AG04450 (cell line): Measurements from ENCODE around the gene HS6ST3. TPM values are rescaled to one million over a fixed set of nuclear protein-coding genes. Genes with fewer than 3 reads are reported as not detected.

Experiments
- CTCF ChIA-PET: fragments of 300-600, 350-600 bp; formaldehyde crosslinking; extraction: SDS; loops from one replicate; lab custom pipeline; 2022; ENCODE audit warnings: antibody characterized with exemption, inconsistent platforms; lab: Charles Lee
- POLR2A ChIA-PET: fragments of 350-600 bp; formaldehyde crosslinking; extraction: SDS; loops from one replicate; lab custom pipeline; 2021; ENCODE audit warnings: antibody characterized with exemption, inconsistent platforms; lab: Yijun Ruan, JAX
- DNase-seq: peaks from one replicate; pipeline ENCODE4 v3.0.0-alpha.2; 2011; ENCODE audit warnings: low read depth, low spot score
- H3K27ac ChIP-seq: one replicate; pipeline ENCODE4 v1.5.1; 2012; ENCODE audit warnings: low read depth, low read length, control low read depth
- H3K27me3 ChIP-seq: one replicate; pipeline ENCODE4 v1.6.0; 2012; ENCODE audit warnings: low read length; ENCODE audit not compliant: control insufficient read depth, insufficient read depth
- H3K4me3 ChIP-seq: 2 replicates; pipeline ENCODE4 v1.5.1; 2011; ENCODE audit warnings: mild to moderate bottlenecking, low read depth, low read length, control low read depth
- H3K9me3 ChIP-seq: 2 replicates; pipeline ENCODE4 v1.5.1; 2012; ENCODE audit warnings: low read length; ENCODE audit not compliant: control insufficient read depth, insufficient read depth
- CTCF ChIP-seq: IDR thresholded peaks from 2 replicates; pipeline ENCODE4 v1.5.1; 2011; ENCODE audit warnings: low read depth, low read length, control low read depth, inconsistent platforms
- polyA plus RNA-seq: library from polyadenylated mRNA; depleted of rRNA; stranded (reverse); fragments of >200 nt; gene quantifications from 2 replicates; pipeline ENCODE4 v1.2.3, GENCODE V29; 2011

HS6ST3 gene
- polyA plus RNA-seq, 1 experiment = not detected

- Histone ChIP-seq H3K9me3 (no peaks in the 10 kb centered on the region; the same call in 1 of the 2 replicates), H3K4me3 (no peak overlapping the region), H3K27ac (no peak overlapping the region), H3K27me3 (no peaks in the 10 kb centered on the region)
- no peak for DNase-seq
- ChIA-PET CTCF (no interaction called here), POLR2A (no interaction called here)
- TF ChIP-seq CTCF = no peak
Measured at GRCh38 chr13:96783511-96783910, 693.6 kb downstream of the HS6ST3 start.

DNA sequence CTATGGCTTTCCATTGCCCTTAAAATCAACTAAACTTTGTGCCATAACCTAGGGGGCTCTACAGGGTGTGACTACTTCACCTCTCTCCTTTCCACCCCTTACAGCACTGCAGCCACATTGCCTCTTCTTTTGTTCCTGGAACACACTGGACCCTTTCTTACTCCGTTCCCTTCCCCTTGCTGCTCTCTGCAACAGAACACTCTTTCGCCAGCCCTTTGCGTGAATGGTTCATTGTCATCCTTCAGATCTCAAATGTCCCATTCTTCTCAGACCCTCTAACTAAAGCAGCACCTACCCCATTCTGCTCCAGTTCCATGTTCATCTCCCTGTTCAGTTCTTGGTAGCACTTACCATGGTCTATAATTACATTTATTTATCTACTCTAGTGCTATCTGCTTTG lies 696.1 kb downstream of the HS6ST3 start:
- no peak for TF ChIP-seq CTCF
- H3K27ac ChIP-seq = no peak overlapping the region
- CTCF ChIA-PET = no interaction called here
- H3K9me3 ChIP-seq = no peaks in the 10 kb centered on the region; the same call in 1 of the 2 replicates
- POLR2A ChIA-PET = no interaction called here
- no peak for DNase-seq
- no peak overlapping the region for H3K4me3 ChIP-seq
- no peaks in the 10 kb centered on the region for H3K27me3 ChIP-seq

DNA sequence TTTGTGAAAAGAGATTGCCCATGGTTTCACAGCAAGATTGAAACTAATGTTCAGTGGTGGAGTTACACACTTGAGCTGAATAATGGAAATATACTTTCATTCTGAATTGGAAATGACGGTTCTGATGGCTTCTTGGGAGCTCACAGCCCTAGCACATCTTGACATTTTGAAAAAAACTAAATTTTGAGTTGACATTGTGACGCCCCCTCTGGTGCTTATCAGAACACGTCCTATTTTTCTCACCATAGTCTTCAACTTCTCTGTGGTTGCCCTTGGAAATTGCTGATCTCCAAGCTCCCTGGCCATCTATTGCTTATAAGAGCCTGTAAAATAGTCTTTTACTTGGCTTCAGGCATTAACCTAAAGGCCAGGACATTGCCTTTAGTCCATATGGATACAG lies 702.3 kb downstream of the HS6ST3 start:
- Histone ChIP-seq H3K9me3 (no peaks in the 10 kb centered on the region), H3K27me3 (no peaks in the 10 kb centered on the region), H3K4me3 (no peak overlapping the region), H3K27ac (no peak overlapping the region)
- ChIA-PET POLR2A (no interaction called here), CTCF (no interaction called here)
- TF ChIP-seq CTCF = no peak
- no peak for DNase-seq

DNA sequence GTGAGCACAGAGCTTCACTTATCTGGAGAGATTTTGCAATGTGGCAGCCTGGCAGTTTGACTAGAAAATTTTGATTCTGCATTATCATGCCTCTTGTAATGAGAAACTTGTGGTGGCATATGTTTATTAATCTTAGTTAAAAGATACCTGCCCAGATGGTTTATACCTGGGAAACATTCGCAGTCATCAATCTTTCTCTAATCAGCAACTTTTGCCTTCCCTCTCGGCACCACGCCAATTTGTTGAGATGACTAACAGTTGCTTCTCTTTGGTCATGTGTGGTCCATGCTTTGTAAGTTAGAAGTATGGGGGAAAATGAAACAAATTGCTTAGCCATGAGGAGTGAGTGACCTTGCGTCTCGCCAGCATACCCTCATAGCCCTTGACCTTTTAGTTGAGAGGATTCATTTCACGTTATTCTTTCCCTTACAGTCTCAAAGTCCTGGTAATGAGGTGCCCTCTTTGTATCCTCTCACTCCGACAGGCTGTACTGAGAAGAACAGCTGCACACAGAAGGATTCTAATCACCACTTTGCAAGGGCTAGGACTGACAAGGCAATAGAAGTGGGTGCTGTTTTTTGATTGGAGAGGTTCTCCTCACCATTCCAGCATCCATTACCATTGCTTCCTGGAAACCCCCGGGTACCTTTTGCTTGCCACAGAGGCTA lies 703.0 kb downstream of the HS6ST3 start:
- ChIA-PET CTCF (no interaction called here), POLR2A (no interaction called here)
- Histone ChIP-seq H3K27me3 (no peaks in the 10 kb centered on the region), H3K9me3 (no peaks in the 10 kb centered on the region), H3K4me3 (no peak overlapping the region), H3K27ac (no peak overlapping the region)
- DNase-seq = no peak
- no peak for TF ChIP-seq CTCF

GRCh38 chr13:96793404-96793755 lies 703.5 kb downstream of the HS6ST3 start:
- no peak for TF ChIP-seq CTCF
- H3K9me3 ChIP-seq = no peaks in the 10 kb centered on the region
- no peak overlapping the region for H3K27ac ChIP-seq
- no peaks in the 10 kb centered on the region for H3K27me3 ChIP-seq
- no peak for DNase-seq
- ChIA-PET CTCF (no interaction called here), POLR2A (no interaction called here)
- no peak overlapping the region for H3K4me3 ChIP-seq
